Stimulated activated memory B cell treated with anti-CD40 and anti-IgM and Interleukin-4, amounts not matched to agents 10 μg/mL and 1 μg/mL and 100 μg/mL, for 72 hours (primary cell): ENCODE data around the gene RSU1.
A peak's percentile ranks its signal among the peaks of the same experiment; 100 is the strongest.
"Not testable (repeated sequence)": the region's sequence is repeated elsewhere in the genome, so short reads cannot be mapped to it uniquely, and the experiment has no call there.

Experiments
- ATAC-seq: fragments of 150-1000 bp; cut with Tn5 transposase; 2 replicates; pipeline ENCODE4 v1.10.0; 2021
- H3K27ac Mint-ChIP-seq: one replicate; pipeline ENCODE4 v1.8.0; 2022; ENCODE audit warnings: mild to moderate bottlenecking, mixed read lengths
- H3K27me3 Mint-ChIP-seq: one replicate; pipeline ENCODE4 v1.8.0; 2022; ENCODE audit warnings: mixed read lengths
- H3K36me3 Mint-ChIP-seq: one replicate; pipeline ENCODE4 v1.8.0; 2022; ENCODE audit warnings: mixed read lengths
- H3K4me1 Mint-ChIP-seq: one replicate; pipeline ENCODE4 v1.8.0; 2022; ENCODE audit warnings: mixed read lengths
- H3K4me3 Mint-ChIP-seq: one replicate; pipeline ENCODE4 v1.8.0; 2022; ENCODE audit warnings: mild to moderate bottlenecking, moderate library complexity, mixed read lengths
- H3K9me3 Mint-ChIP-seq: one replicate; pipeline ENCODE4 v1.8.0; 2022; ENCODE audit warnings: mixed read lengths

RSU1 gene

DNA sequence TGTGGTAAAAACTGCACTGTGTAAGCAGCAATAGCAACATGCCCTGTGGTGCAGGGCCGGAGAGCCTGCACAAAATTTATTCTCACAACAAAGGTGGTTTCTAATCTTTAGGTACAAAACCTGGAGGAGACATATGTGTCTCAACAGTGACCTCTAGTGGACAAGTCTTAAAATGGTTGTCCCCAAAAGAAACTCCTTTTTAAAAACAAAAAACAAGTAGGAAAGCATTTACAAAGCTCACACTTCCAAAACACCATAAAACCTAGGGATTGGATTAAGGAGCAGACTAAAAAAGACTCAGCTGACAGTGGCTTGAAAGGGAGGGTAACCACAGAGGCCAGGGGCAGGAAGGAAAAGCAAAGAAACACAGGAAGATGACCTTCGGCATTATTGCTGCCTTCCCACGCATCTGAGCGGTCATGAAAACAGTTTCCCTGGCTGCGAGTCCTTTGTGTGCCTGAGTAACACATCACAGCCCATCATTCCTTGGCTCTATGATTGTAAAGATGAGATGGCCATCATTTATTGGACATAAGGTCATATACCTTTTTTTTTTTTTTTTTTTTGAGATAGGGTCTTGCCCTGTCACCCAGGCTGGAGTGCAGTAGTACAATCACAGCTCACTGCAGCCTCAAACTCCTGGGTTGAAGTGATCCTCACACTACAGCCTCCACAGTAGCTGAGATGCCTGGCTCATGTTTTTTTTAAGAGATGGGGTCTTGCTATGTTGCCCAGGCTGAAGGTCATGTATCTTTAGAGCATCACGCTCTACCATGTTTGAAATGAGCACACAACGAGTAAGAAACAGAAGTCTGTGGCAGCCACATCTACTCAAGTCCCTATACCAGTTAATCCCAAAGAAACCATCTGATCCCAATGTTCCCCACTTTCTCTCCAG lies 39.5 kb downstream of the RSU1 start:
- Mint-ChIP-seq H3K4me1 (peaks cover 36% of the 10 kb centered on the region), H3K36me3 (peaks cover 38% of the 10 kb centered on the region), H3K27me3 (no peaks in the 10 kb centered on the region), H3K9me3 (no peaks in the 10 kb centered on the region), H3K4me3 (no peak overlapping the region), H3K27ac (peak overlapping the region; percentile 52)
- ATAC-seq, result no peak

DNA sequence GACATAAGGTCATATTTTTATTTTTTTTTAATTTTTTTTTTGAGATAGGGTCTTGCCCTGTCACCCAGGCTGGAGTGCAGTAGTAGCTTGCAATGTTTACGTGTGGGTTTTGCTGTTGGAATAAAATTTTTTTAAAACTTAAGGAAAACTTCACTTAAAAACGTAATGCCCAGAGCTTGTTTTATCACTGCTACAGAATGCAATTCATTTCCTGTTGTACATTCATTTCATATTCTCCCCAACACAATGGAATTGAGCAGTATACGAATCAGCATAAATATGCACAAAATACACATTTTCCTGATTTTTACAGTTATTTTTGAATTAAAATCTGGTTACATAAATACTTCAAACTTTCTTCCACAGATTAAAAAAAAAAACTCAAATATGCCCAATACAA lies 40.3 kb downstream of the RSU1 start:
- H3K4me3 Mint-ChIP-seq, result no peak overlapping the region
- no peak for ATAC-seq
- H3K27me3 Mint-ChIP-seq, result no peaks in the 10 kb centered on the region
- H3K4me1 Mint-ChIP-seq, result peaks cover 42% of the 10 kb centered on the region
- H3K9me3 Mint-ChIP-seq, result no peaks in the 10 kb centered on the region
- peaks cover 41% of the 10 kb centered on the region for H3K36me3 Mint-ChIP-seq
- H3K27ac Mint-ChIP-seq, result no peak overlapping the region

DNA sequence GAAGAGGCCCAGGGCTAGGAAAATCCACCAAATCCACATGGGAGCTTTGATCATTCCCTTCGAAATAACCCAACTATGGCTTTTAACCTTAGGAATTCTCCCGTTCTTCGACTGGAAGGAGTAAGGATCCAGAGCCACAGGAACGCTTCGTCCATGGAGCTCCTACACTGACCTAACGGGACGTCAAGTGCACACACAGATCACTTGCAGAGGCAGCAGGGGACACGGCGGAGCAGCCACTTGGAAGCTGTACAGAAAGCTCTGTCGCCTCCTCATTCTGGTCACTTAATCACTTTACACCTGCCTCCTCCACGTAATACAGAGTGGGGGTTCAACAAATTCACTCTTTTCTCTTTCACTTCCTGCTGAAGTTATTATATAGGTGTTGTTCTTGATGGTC lies 43.9 kb downstream of the RSU1 start:
- no peak for ATAC-seq
- no peak overlapping the region for H3K27ac Mint-ChIP-seq
- peaks cover 21% of the 10 kb centered on the region for H3K36me3 Mint-ChIP-seq
- peaks cover 34% of the 10 kb centered on the region for H3K4me1 Mint-ChIP-seq
- H3K9me3 Mint-ChIP-seq, result no peaks in the 10 kb centered on the region
- H3K27me3 Mint-ChIP-seq, result no peaks in the 10 kb centered on the region
- H3K4me3 Mint-ChIP-seq, result no peak overlapping the region

DNA sequence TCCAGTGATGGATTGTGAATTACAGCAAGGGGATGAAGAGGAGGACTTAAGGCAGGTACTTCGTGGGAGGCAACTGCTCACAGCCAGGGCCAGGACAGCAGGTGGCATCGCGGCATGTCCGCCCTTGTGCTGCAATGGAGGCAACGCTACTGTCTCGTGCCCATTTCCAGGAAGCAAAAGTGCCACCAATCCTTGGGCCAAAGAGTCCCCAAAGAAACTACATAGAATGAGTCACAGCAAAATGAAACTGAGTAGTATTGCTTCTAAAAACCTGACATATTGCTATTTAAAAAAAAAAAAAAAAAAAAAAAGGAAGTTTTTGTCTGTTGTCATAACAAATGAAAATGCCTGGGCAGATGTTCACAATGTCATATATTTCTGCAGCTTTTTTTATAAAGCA lies 46.6 kb downstream of the RSU1 start:
- Mint-ChIP-seq H3K9me3 (no peaks in the 10 kb centered on the region), H3K27me3 (no peaks in the 10 kb centered on the region), H3K36me3 (peaks cover 12% of the 10 kb centered on the region), H3K27ac (no peak overlapping the region), H3K4me1 (peaks cover 33% of the 10 kb centered on the region), H3K4me3 (no peak overlapping the region)
- peak; percentile 50 for ATAC-seq

DNA sequence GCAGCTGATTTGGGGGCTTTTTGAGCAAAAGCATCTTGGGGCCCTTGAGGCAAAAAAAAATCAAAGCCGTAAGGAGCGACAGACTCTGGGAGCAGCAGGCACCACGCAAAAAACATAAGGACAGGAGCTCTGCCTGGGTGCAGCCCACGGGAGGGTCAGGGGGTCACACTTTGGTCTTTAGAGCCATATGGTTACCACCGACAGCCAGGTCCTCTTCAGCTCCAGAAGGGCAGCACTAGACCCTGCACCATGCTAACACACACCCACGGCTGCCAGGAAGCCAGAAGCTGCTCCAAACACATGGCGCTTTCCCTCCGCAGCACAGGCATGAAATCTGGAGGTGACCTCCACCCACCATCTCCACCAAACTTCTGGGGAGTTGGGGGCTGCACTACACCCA lies 47.1 kb downstream of the RSU1 start:
- Mint-ChIP-seq H3K27ac (no peak overlapping the region), H3K4me1 (peaks cover 38% of the 10 kb centered on the region), H3K36me3 (peaks cover 12% of the 10 kb centered on the region), H3K4me3 (no peak overlapping the region), H3K27me3 (no peaks in the 10 kb centered on the region), H3K9me3 (no peaks in the 10 kb centered on the region)
- no peak for ATAC-seq

DNA sequence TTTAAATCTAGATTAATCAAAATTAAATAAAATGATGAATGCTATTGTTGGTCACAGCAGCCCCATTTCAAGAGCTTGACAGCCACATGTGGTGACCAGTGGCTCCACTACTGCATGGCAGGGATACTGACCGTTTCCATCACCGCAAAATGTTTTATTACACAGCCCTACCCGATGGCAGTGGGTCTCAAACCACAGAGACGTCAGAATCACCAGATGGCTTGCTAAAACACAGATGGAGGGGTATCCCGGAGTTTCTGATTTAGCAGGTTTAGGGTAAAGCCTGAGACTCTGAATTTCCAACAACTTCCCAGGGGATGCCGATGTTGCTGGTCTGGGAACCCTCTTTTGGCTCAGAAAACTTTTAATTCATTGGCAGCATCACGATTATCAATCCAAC lies 47.9 kb downstream of the RSU1 start:
- H3K27me3 Mint-ChIP-seq, result no peaks in the 10 kb centered on the region
- ATAC-seq, result no peak
- no peaks in the 10 kb centered on the region for H3K9me3 Mint-ChIP-seq
- peaks cover 42% of the 10 kb centered on the region for H3K4me1 Mint-ChIP-seq
- H3K27ac Mint-ChIP-seq, result no peak overlapping the region
- H3K36me3 Mint-ChIP-seq, result peaks cover 14% of the 10 kb centered on the region
- no peak overlapping the region for H3K4me3 Mint-ChIP-seq

DNA sequence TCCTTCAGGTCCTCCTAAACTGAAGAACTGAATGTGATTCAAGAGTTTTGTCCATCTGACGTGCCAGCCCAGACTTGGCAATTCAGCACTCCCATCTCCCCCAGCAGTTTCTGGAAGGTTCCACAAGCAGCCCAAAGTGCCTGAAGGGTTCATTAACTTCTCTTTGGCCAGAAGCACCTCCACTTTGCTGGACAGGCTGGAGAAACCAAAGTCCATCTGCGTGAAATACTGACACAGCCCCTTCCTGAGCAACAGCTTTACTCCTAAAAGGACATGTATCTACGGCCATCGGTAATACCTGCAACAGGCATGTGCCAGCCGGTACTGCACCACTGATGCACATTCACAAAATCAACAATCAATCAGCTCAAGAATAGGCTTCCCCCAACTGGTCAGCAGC lies 48.5 kb downstream of the RSU1 start:
- Mint-ChIP-seq H3K4me3 (no peak overlapping the region), H3K27me3 (no peaks in the 10 kb centered on the region), H3K36me3 (peaks cover 18% of the 10 kb centered on the region), H3K9me3 (no peaks in the 10 kb centered on the region), H3K4me1 (peaks cover 40% of the 10 kb centered on the region), H3K27ac (no peak overlapping the region)
- no peak for ATAC-seq

DNA sequence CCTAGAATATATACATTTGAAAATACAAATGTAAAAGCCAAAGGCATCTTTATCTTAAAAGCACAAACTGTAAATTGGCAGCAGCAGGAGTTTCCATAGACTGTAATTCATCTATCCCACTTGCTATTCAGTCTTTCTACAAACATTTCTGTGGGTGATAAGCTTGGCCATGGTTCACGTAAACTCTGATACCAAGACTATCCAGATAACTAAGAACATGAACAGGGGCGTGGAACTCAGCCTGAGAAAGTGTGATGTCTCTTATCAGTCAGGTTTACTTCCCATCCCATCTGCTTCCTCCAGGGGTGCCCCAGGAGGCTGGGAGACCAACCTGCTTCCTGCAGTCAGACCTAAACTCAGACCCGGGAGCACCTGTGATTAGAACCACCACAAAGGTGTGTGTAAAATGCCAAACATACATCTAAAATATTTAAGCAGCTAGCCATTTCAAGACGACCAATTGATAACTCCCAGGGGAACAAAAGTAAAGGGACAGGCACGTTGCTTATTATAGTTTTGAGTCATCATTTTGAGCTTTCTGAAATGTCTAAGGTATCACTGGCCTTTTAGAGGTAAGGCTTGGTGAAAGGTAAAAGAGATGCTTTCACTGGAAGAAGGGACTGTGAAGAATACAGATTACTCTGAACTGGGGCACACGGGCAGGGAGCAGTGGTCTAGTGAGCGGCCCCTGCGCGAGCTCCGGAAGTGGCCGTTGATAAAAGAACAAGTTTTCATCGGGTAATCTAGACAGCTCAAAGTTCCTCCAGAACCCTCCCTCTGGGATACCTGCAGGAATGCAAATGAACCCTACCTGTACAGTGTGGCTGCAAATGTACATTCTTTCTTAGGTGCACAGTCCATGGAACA lies 51.5 kb downstream of the RSU1 start:
- Mint-ChIP-seq H3K27ac (peak overlapping the region; percentile 32), H3K4me1 (peaks cover 23% of the 10 kb centered on the region), H3K27me3 (no peaks in the 10 kb centered on the region), H3K9me3 (no peaks in the 10 kb centered on the region), H3K36me3 (peaks cover 32% of the 10 kb centered on the region), H3K4me3 (no peak overlapping the region)
- ATAC-seq, result peak; percentile 69

DNA sequence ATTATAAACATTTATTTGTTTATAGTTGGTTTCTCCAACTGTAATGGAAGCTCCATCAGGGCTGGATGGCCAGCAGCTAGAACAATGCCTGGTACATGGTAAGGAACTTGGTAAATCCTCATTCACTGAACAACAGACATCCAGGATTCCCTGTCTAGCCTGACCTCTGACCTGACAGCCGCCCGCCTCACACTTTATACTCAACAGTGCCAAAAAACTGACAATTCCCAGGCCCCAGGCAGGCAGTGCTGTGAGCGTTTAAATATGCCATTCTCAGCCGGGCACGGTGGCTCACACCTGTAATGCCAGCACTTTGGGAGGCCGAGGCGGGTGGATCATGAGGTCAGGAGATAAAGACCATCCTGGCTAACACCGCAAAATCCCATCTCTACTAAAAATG lies 55.9 kb downstream of the RSU1 start:
- Mint-ChIP-seq H3K4me1 (peaks cover 15% of the 10 kb centered on the region), H3K27ac (no peak overlapping the region), H3K36me3 (peaks cover 67% of the 10 kb centered on the region), H3K4me3 (no peak overlapping the region), H3K9me3 (no peaks in the 10 kb centered on the region), H3K27me3 (no peaks in the 10 kb centered on the region)
- no peak for ATAC-seq

DNA sequence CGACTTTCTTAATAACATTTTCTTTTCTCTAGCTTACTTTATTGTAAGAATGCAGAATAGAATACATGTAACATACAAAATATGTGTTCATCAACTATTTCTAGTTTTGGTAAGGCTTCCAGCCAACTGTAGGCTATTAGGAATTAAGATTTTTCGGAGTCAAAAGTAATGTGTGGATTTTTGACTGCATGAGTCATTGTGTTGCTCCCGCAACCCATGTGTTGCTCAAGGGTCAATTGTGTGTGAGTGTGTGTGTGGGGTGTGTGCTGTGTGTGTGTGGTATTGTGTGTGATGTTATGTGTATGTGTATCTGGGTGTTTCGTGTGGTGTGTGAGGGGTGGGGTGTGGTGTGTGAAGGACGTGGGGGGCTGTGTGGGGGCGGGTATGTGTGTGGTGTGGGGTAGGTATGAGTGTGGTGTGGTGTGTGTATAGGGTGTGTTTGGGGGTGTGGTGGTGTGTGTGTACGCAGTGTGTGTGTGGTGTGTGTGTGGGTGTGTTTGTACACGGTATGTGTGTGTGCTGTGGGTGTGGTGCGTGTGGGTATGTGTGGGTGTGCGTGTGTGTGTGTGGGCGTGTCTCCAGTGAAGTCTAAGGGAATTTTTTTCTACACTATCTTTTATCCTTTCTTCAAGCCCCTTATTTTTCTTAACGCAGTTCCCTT lies 60.5 kb downstream of the RSU1 start:
- H3K9me3 Mint-ChIP-seq, result no peaks in the 10 kb centered on the region
- H3K27me3 Mint-ChIP-seq, result no peaks in the 10 kb centered on the region
- peak; percentile 36 for ATAC-seq
- no peaks in the 10 kb centered on the region for H3K4me1 Mint-ChIP-seq
- no peak overlapping the region for H3K4me3 Mint-ChIP-seq
- H3K27ac Mint-ChIP-seq, result no peak overlapping the region
- H3K36me3 Mint-ChIP-seq, result peaks cover 59% of the 10 kb centered on the region

DNA sequence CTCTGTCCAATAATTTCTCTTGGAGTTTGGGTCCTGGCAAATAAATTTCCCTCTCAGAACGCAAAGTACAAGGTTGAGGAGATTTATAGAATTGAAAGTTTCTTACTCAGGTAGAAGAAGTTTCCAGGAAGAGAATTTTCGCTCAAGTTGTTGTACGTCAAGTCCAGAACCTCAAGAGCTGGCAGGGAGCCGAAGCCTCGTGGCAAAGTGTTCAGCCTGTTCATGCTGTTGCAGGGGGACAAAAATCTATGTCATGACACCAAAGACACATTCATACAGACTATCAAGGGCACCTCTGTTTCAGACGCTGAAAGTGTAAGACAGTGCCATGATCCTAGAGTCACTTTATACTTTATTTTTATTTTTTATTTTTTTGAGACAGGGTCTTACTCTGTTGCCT lies 62.5 kb downstream of the RSU1 start:
- Mint-ChIP-seq H3K9me3 (no peaks in the 10 kb centered on the region), H3K4me3 (no peak overlapping the region), H3K36me3 (peaks cover 55% of the 10 kb centered on the region), H3K27ac (no peak overlapping the region), H3K27me3 (no peaks in the 10 kb centered on the region), H3K4me1 (no peaks in the 10 kb centered on the region)
- no peak for ATAC-seq

DNA sequence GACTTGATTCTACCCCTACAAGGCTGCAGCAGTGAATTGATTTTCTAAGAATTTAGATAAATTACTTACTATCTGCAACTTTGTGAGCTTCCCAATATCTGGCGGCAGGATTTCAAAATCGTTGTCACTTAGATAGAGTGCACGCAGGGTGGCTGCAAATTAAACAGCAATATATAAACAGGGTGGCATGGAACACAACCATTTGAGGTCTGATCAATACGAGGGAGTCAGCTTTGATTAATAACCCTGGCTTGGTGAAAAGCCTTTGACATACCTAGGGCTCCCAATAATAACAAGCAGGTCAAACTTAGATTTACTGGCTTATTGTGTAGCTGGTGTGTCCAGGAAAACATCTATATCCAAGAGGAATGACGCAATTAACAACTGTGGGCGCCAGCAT lies 64.4 kb downstream of the RSU1 start:
- H3K4me3 Mint-ChIP-seq, H3K27me3 Mint-ChIP-seq, H3K27ac Mint-ChIP-seq, H3K9me3 Mint-ChIP-seq, ATAC-seq, H3K4me1 Mint-ChIP-seq: not testable (repeated sequence)
- peaks cover 58% of the 10 kb centered on the region for H3K36me3 Mint-ChIP-seq

DNA sequence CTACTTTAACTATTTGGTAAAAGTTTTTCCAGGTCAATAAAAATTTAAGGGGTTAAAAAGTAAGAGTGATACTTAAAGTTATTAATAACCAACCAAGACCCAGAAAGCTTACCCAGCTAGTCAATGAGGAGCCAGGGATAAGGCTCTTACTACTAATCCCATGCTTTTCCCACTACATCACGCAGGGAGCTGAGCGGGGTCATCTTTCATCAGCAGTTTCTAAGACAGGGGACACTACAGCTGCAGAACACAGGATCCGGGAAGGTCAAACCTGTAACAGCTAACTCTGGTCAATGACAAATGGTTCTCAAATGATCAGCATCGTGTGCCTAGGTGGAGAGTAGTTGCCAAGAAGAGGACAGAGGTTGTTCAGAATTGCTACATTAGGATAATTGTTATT lies 65.1 kb downstream of the RSU1 start:
- no peaks in the 10 kb centered on the region for H3K27me3 Mint-ChIP-seq
- H3K27ac Mint-ChIP-seq, result no peak overlapping the region
- no peaks in the 10 kb centered on the region for H3K4me1 Mint-ChIP-seq
- no peak for ATAC-seq
- peaks cover 59% of the 10 kb centered on the region for H3K36me3 Mint-ChIP-seq
- H3K9me3 Mint-ChIP-seq, result no peaks in the 10 kb centered on the region
- H3K4me3 Mint-ChIP-seq, result no peak overlapping the region

DNA sequence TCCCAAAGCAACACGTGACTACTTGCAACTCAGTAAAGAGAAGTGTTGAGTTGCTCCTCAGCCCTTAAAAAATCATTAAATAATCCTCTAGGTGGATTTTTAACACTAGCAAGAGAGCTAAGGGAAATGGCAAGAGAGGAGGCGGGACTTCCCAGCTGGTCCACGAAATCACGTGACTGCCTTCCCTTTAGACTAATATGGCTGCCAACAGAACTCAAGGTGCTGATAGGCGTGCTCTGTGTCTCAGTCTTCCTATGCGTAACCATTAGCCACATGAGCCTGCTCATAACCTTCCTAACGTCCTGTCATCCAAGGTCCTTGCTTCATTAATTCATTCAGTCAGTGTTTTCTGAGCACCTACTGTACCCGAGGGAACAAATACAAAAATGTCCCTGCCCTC lies 66.0 kb downstream of the RSU1 start:
- no peaks in the 10 kb centered on the region for H3K9me3 Mint-ChIP-seq
- no peaks in the 10 kb centered on the region for H3K4me1 Mint-ChIP-seq
- no peak overlapping the region for H3K4me3 Mint-ChIP-seq
- no peak for ATAC-seq
- no peak overlapping the region for H3K27ac Mint-ChIP-seq
- H3K27me3 Mint-ChIP-seq, result no peaks in the 10 kb centered on the region
- H3K36me3 Mint-ChIP-seq, result peaks cover 55% of the 10 kb centered on the region

DNA sequence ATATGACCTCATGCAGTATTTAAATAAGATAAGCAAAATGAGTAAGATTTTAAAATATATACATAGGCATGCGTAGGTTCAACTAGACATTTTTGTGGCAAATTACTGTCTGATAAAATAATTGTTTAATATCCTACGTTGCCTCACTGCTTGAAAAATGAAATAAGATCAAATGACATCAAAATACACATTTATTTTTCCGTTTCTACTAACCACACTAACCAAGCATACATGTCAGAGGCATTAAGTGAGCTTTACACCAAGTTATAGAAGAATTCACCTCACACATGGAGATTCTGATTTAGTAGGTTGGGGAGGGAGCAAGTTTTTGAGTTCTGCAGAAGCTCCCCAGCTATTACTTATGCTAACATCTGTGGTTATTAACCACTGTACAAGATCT lies 66.8 kb downstream of the RSU1 start:
- Mint-ChIP-seq H3K4me1 (no peaks in the 10 kb centered on the region), H3K36me3 (peaks cover 49% of the 10 kb centered on the region), H3K9me3 (no peaks in the 10 kb centered on the region), H3K27ac (no peak overlapping the region), H3K27me3 (no peaks in the 10 kb centered on the region), H3K4me3 (no peak overlapping the region)
- no peak for ATAC-seq
